Fibroblast of lung (primary cell): ENCODE measurements around the gene GRAMD1A. TPM values are rescaled to one million over a fixed set of nuclear protein-coding genes. Genes with fewer than 3 reads are reported as not detected.
A peak's percentile ranks its signal among the peaks of the same experiment; 100 is the strongest.

Source experiments
- DNase-seq, 2 donors: peaks; one replicate each; pipeline versions ENCODE4 v3.0.0 to v3.0.0-alpha.2; 2010; ENCODE audit warnings: low read depth in 2 of 2
- H2AFZ ChIP-seq: 2 replicates; pipeline ENCODE4 v1.5.1; 2012; ENCODE audit warnings: low read length, control low read depth, inconsistent platforms
- H3K27ac ChIP-seq: 2 replicates; pipeline ENCODE4 v1.5.1; 2011; ENCODE audit warnings: low read length, control low read depth; ENCODE audit not compliant: insufficient read depth
- H3K27me3 ChIP-seq: 2 replicates; pipeline ENCODE4 v1.5.1; 2011; ENCODE audit warnings: mild to moderate bottlenecking, low read length; ENCODE audit not compliant: control insufficient read depth, insufficient read depth
- H3K36me3 ChIP-seq: 2 replicates; pipeline ENCODE4 v1.5.1; 2011; ENCODE audit warnings: low read length; ENCODE audit not compliant: control insufficient read depth, insufficient read depth
- H3K4me1 ChIP-seq: 2 replicates; pipeline ENCODE4 v1.5.1; 2011; ENCODE audit warnings: low read length; ENCODE audit not compliant: control insufficient read depth, insufficient read depth; ENCODE audit errors: extremely low read depth
- H3K4me2 ChIP-seq: 2 replicates; pipeline ENCODE4 v1.5.1; 2011; ENCODE audit warnings: low read length, control low read depth; ENCODE audit not compliant: insufficient read depth; ENCODE audit errors: extremely low read depth
- H3K4me3 ChIP-seq, 4 experiments: fragments of 200-600 bp in 1 of 4; sonication (generic) in 1 of 4; replicated peaks in 1 of 4; 2 replicates each; pipeline ENCODE4 v1.5.1; 2011 to 2016; ENCODE audit warnings: low read length in 4 of 4, low read depth in 3 of 4, mild to moderate bottlenecking in 3 of 4, control low read depth in 2 of 4, inconsistent platforms in 1 of 4, mixed read lengths in 1 of 4; ENCODE audit not compliant: insufficient read depth in 1 of 4; ENCODE audit errors: control extremely low read depth in 1 of 4
- H3K79me2 ChIP-seq: 2 replicates; pipeline ENCODE4 v1.5.1; 2012; ENCODE audit warnings: mild to moderate bottlenecking, low read length, inconsistent platforms; ENCODE audit not compliant: control insufficient read depth, insufficient read depth
- H3K9ac ChIP-seq: 2 replicates; pipeline ENCODE4 v1.5.1; 2011; ENCODE audit warnings: mild to moderate bottlenecking, low read length, control low read depth; ENCODE audit not compliant: insufficient read depth
- H3K9me3 ChIP-seq: 2 replicates; pipeline ENCODE4 v1.5.1; 2012; ENCODE audit warnings: low read depth, low read length; ENCODE audit not compliant: control insufficient read depth, insufficient read depth
- H4K20me1 ChIP-seq: 2 replicates; pipeline ENCODE4 v1.5.1; 2011; ENCODE audit warnings: low read length; ENCODE audit not compliant: control insufficient read depth, insufficient read depth; ENCODE audit errors: extremely low read depth
- CTCF ChIP-seq, 2 donors: IDR thresholded peaks in 1 of 2; conservative IDR thresholded peaks in 1 of 2; 1 replicate in 1 of 2; 2 replicates in 1 of 2; pipeline ENCODE4 v1.5.1; 2011 to 2012; ENCODE audit warnings: low read length in 2 of 2, control low read depth in 1 of 2, inconsistent platforms in 1 of 2, low read depth in 1 of 2, mild to moderate bottlenecking in 1 of 2
- EZH2 ChIP-seq: IDR thresholded peaks from 2 replicates; pipeline ENCODE4 v1.5.1; 2012; ENCODE audit warnings: low read length, control low read depth, mild to moderate bottlenecking; ENCODE audit errors: missing control alignments
- polyA plus RNA-seq, 2 donors: library from polyadenylated mRNA; depleted of rRNA in 1 of 2; stranded (reverse) in 1 of 2; unstranded in 1 of 2; fragments of >200 nt; gene quantifications; 2 replicates each; pipeline ENCODE4 v1.2.1, GENCODE V29; 2011 to 2012; ENCODE audit warnings: missing spikeins in 1 of 2
- total RNA-seq: library from RNA; depleted of rRNA; stranded (reverse); fragments of >200 nt; gene quantifications from 2 replicates; pipeline ENCODE4 v1.2.1, GENCODE V29; 2014

The GRAMD1A gene
- total and polyA plus RNA-seq, 2 donors (not counting 1 experiment from before 2014, with no cell fraction given): 21.4 to 24.4 TPM

GRCh38 chr19:35044317-35045117 is 44.4 kb downstream of the GRAMD1A start:
- no peak overlapping the region for H3K4me2 ChIP-seq
- H3K4me1 ChIP-seq: peaks cover 6% of the 10 kb centered on the region
- TF ChIP-seq EZH2 (no peak), CTCF (conservative IDR thresholded peaks at IDR 0.05 in 1 of 2, IDR thresholded peaks at IDR 0.05 in 1 of 2; ENCODE audit: low read depth in 1 of 2, low read length in 2 of 2) (peak; percentile 96 to 99)
- no peak overlapping the region for H2AFZ ChIP-seq
- no peaks in the 10 kb centered on the region for H3K9me3 ChIP-seq
- H3K27me3 ChIP-seq: no peaks in the 10 kb centered on the region
- no peaks in the 10 kb centered on the region for H3K36me3 ChIP-seq
- no peak overlapping the region for H3K9ac ChIP-seq
- H3K27ac ChIP-seq: no peak overlapping the region
- no peak overlapping the region for H3K4me3 ChIP-seq
- DNase-seq: peak; percentile 18 to 58
- H4K20me1 ChIP-seq: no peaks in the 10 kb centered on the region
- H3K79me2 ChIP-seq: no peaks in the 10 kb centered on the region

GRCh38 chr19:35045667-35046300 is 45.7 kb downstream of the GRAMD1A start:
- Histone ChIP-seq H3K27ac (no peak overlapping the region), H3K36me3 (no peaks in the 10 kb centered on the region), H3K27me3 (no peaks in the 10 kb centered on the region), H2AFZ (no peak overlapping the region), H3K4me2 (no peak overlapping the region), H3K4me3 (no peak overlapping the region), H3K9ac (no peak overlapping the region), H3K4me1 (peaks cover 2% of the 10 kb centered on the region), H4K20me1 (no peaks in the 10 kb centered on the region), H3K9me3 (no peaks in the 10 kb centered on the region), H3K79me2 (no peaks in the 10 kb centered on the region)
- TF ChIP-seq CTCF (conservative IDR thresholded peaks at IDR 0.05 in 1 of 2, IDR thresholded peaks at IDR 0.05 in 1 of 2; ENCODE audit: low read depth in 1 of 2, low read length in 2 of 2): peak; percentile 24 to 53
- no peak for TF ChIP-seq EZH2
- peak in 1 of 2 donors; percentile 26 for DNase-seq

GRCh38 chr19:35046461-35046860 is 46.3 kb downstream of the GRAMD1A start:
- H3K4me3 ChIP-seq: no peak overlapping the region
- H3K4me2 ChIP-seq: no peak overlapping the region
- no peak for TF ChIP-seq EZH2
- TF ChIP-seq CTCF (conservative IDR thresholded peaks at IDR 0.05 in 1 of 2, IDR thresholded peaks at IDR 0.05 in 1 of 2; ENCODE audit: low read depth in 1 of 2, low read length in 2 of 2): no peak
- DNase-seq: no peak
- no peak overlapping the region for H3K9ac ChIP-seq
- H2AFZ ChIP-seq: no peak overlapping the region
- no peaks in the 10 kb centered on the region for H3K79me2 ChIP-seq
- no peaks in the 10 kb centered on the region for H4K20me1 ChIP-seq
- H3K9me3 ChIP-seq: no peaks in the 10 kb centered on the region
- no peaks in the 10 kb centered on the region for H3K36me3 ChIP-seq
- H3K27ac ChIP-seq: no peak overlapping the region
- no peaks in the 10 kb centered on the region for H3K4me1 ChIP-seq
- H3K27me3 ChIP-seq: no peaks in the 10 kb centered on the region
